ENCODE results near the gene B3GALNT2.

The B3GALNT2 gene

GRCh38 chr1:235408503-235408960, 95.7 kb downstream of the B3GALNT2 start:
- DNase-seq = no peak

- no peak for DNase-seq
Observed at GRCh38 chr1:235407419-235407818, 96.8 kb downstream of the B3GALNT2 start.

GRCh38 chr1:235404190-235404589, 100.1 kb downstream of the B3GALNT2 start:
- DNase-seq = no peak

GRCh38 chr1:235403593-235403992, 100.7 kb downstream of the B3GALNT2 start:
- no peak for DNase-seq

GRCh38 chr1:235402457-235403200, 101.6 kb downstream of the B3GALNT2 start:
- no peak for DNase-seq

- DNase-seq = no peak
Observed at GRCh38 chr1:235401251-235401650, 103.0 kb downstream of the B3GALNT2 start.

Data from NCI-H510A (cell line).